ENCODE results near the gene C11orf68. TPM values are rescaled to one million over a fixed set of nuclear protein-coding genes. Genes with fewer than 3 reads are reported as not detected.

C11orf68 gene
- total RNA-seq, 1 donor from 2014 or later = 31.2 TPM

GRCh38 chr11:65900125-65900898 is 18.6 kb downstream of the C11orf68 start, which contains the start of gene FOSL1:
TSS of gene FOSL1 (minus strand) at chr11:65900388. CDS start at chr11:65900339, 49 bp downstream.
- peak within 1 kb of the TSS; percentile 82 for H3K27ac Mint-ChIP-seq
- DNase-seq (ENCODE audit: extremely low spot score, unreplicated experiment) = peak; percentile 81
- TF ChIP-seq, protein P1, sequence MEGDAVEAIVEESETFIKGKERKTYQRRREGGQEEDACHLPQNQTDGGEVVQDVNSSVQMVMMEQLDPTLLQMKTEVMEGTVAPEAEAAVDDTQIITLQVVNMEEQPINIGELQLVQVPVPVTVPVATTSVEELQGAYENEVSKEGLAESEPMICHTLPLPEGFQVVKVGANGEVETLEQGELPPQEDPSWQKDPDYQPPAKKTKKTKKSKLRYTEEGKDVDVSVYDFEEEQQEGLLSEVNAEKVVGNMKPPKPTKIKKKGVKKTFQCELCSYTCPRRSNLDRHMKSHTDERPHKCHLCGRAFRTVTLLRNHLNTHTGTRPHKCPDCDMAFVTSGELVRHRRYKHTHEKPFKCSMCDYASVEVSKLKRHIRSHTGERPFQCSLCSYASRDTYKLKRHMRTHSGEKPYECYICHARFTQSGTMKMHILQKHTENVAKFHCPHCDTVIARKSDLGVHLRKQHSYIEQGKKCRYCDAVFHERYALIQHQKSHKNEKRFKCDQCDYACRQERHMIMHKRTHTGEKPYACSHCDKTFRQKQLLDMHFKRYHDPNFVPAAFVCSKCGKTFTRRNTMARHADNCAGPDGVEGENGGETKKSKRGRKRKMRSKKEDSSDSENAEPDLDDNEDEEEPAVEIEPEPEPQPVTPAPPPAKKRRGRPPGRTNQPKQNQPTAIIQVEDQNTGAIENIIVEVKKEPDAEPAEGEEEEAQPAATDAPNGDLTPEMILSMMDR (conservative IDR thresholded peaks at IDR 0.05) = no peak
- no peaks in the 10 kb centered on the region for H3K36me3 Mint-ChIP-seq
- no peaks in the 10 kb centered on the region for H3K4me1 Mint-ChIP-seq (ENCODE audit: unreplicated experiment)
- no peaks in the 10 kb centered on the region for H3K9me3 Mint-ChIP-seq
- peaks cover 73% of the 10 kb centered on the region for H3K27me3 Mint-ChIP-seq
- H3K4me3 Mint-ChIP-seq = peak within 1 kb of the TSS; percentile 80

DNA sequence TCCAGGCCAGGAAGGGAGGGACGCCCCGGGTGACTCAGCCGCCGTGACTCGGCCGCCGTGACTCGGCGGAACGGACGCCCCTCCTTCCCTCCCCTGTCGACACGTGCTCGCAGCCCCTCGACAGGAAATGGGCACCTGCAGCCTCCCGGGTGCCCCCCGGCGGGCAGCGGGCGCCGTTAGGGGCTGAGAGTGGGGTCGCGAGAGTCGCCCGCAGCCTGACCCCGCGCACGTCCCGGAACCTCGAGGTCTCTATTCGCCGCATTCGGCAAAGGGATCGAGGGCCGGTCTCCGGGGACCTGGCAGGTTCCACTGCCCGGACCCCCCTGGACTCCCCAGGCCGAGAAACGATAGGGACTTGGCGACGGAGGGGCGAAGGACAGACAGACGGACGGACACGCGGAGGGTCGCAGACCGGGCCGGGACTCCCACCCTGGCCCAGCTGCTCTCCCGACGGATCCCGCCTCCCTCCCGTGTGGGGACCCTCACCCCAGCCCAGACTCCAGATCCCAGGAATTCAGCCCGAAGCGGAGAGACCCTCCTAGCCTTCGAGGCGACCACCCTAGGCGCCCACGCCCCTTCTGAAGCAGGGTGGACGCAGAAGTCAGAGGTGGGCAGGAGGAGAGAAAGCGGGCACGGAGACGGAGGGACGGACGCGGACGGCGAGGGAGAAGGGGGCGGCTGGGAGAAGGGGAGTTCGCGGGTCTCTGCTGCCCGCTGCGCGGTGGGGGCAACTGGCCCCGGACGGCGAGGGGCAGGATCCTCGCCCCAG is 19.3 kb downstream of the C11orf68 start:
- DNase-seq (ENCODE audit: extremely low spot score, unreplicated experiment) = no peak
- H3K4me3 Mint-ChIP-seq = peak overlapping the region; percentile 72
- TF ChIP-seq, protein P1 (conservative IDR thresholded peaks at IDR 0.05) = no peak
- H3K36me3 Mint-ChIP-seq = no peaks in the 10 kb centered on the region
- no peaks in the 10 kb centered on the region for H3K4me1 Mint-ChIP-seq (ENCODE audit: unreplicated experiment)
- H3K9me3 Mint-ChIP-seq = no peaks in the 10 kb centered on the region
- no peak overlapping the region for H3K27ac Mint-ChIP-seq
- peaks cover 76% of the 10 kb centered on the region for H3K27me3 Mint-ChIP-seq

DNA sequence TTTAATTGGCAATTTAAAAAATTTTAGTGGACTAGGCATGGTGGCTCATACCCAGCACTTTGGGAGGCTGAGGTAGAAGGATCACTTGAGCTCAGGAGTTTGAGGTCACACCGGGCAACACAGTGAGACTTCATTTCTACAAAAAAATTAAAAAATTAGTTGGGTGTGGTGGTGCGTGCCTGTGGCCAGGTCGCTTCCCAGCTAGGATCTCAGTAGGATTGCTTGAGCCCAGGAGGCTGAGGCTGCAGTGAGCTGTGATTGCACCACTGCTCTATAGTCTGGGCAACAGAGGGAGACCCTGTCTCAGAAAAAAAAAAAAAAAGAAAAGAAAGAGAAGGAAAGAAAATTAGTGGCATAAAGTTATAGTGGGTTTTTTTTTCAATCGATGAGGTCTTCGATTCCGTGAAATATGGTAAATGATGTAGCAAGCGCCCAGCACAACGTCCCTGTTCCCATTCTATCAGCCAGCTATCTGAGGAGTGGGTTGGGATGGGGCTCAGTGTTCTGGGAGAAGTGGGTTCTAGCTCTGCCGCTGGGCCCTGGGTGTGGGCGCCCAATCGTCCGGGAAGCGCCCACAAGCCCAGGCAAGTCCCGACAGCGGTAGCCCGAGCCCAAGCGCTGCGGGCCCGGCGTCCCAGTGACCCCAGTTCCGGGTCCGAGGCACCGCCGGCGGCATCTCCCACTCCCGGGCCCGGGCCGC is 20.1 kb downstream of the C11orf68 start:
- DNase-seq (ENCODE audit: extremely low spot score, unreplicated experiment) = no peak
- Mint-ChIP-seq H3K9me3 (no peaks in the 10 kb centered on the region), H3K4me3 (peak overlapping the region; percentile 86), H3K36me3 (no peaks in the 10 kb centered on the region), H3K27me3 (peaks cover 74% of the 10 kb centered on the region), H3K27ac (peak overlapping the region; percentile 87), H3K4me1 (ENCODE audit: unreplicated experiment) (no peaks in the 10 kb centered on the region)
- TF ChIP-seq, protein P1 (conservative IDR thresholded peaks at IDR 0.05) = no peak

DNA sequence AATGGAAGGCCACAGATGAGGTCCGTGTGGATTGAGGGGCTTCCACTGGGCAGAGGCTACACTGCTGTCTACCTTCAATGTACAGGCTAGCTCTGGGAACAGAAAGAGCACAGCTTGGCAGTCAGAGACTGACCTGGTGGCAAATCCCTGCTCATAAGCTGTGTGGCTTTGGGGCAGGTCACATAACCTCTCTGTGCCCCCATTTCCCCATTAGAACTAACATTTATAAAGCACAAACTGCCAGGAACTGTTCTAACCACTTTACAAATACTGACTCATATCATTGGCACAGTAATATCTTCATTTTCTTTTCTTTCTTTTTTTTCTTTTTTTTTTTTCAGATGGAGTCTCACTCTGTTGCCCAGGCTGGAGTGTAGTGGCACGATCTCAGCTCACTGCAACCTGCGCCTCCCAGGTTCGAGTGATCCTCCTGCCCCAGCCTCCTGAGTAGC is 21.8 kb downstream of the C11orf68 start:
- peaks cover 64% of the 10 kb centered on the region for H3K27me3 Mint-ChIP-seq
- no peaks in the 10 kb centered on the region for H3K36me3 Mint-ChIP-seq
- peak overlapping the region; percentile 61 for H3K4me3 Mint-ChIP-seq
- DNase-seq (ENCODE audit: extremely low spot score, unreplicated experiment) = no peak
- no peak overlapping the region for H3K27ac Mint-ChIP-seq
- TF ChIP-seq, protein P1 (conservative IDR thresholded peaks at IDR 0.05) = no peak
- H3K9me3 Mint-ChIP-seq = no peaks in the 10 kb centered on the region
- peaks cover 8% of the 10 kb centered on the region for H3K4me1 Mint-ChIP-seq (ENCODE audit: unreplicated experiment)
